Nephron (organoid): ENCODE measurements around the gene ABLIM2.

Experiments
- H3K27ac Mint-ChIP-seq, 3 experiments: 2 replicates each; pipeline ENCODE4 v1.8.0; 2020; ENCODE audit warnings: mixed read lengths in 3 of 3, mild to moderate bottlenecking in 2 of 3, moderate library complexity in 1 of 3
- H3K27me3 Mint-ChIP-seq: 2 replicates; pipeline ENCODE4 v1.8.0; 2021; ENCODE audit warnings: low read depth, mild to moderate bottlenecking, moderate library complexity, mixed read lengths
- H3K36me3 Mint-ChIP-seq: 2 replicates; pipeline ENCODE4 v1.8.0; 2020; ENCODE audit warnings: low read depth, mixed read lengths
- H3K4me1 Mint-ChIP-seq: 2 replicates; pipeline ENCODE4 v1.8.0; 2020; ENCODE audit warnings: mixed read lengths
- H3K4me3 Mint-ChIP-seq, 3 experiments: 2 replicates each; pipeline ENCODE4 v1.8.0; 2020; ENCODE audit warnings: mild to moderate bottlenecking in 3 of 3, mixed read lengths in 3 of 3, moderate library complexity in 2 of 3
- H3K9me3 Mint-ChIP-seq: 2 replicates; pipeline ENCODE4 v1.8.0; 2020; ENCODE audit warnings: mixed read lengths
- CTCF ChIP-seq, 3 experiments: fragments of 200-600 bp; sonication (generic); IDR thresholded peaks; one replicate each; pipeline ENCODE4 v1.5.0; 2021; ENCODE audit warnings: antibody characterized with exemption in 3 of 3; ENCODE audit not compliant: unreplicated experiment in 3 of 3

ABLIM2 gene

GRCh38 chr4:8009710-8010511, 148.7 kb downstream of the ABLIM2 start:
- H3K27ac Mint-ChIP-seq: peak overlapping the region; percentile 82 to 91 (median 91)
- H3K9me3 Mint-ChIP-seq: no peaks in the 10 kb centered on the region
- peaks cover 24% of the 10 kb centered on the region for H3K4me1 Mint-ChIP-seq
- peak overlapping the region; percentile 29 to 69 (median 61) for H3K4me3 Mint-ChIP-seq
- no peaks in the 10 kb centered on the region for H3K36me3 Mint-ChIP-seq
- peaks cover 13% of the 10 kb centered on the region for H3K27me3 Mint-ChIP-seq
- TF ChIP-seq CTCF (IDR thresholded peaks at IDR 0.05; ENCODE audit: unreplicated experiment in 3 of 3): no peak

- TF ChIP-seq CTCF (IDR thresholded peaks at IDR 0.05; ENCODE audit: unreplicated experiment in 3 of 3): no peak
- H3K27ac Mint-ChIP-seq: no peak overlapping the region
Measured at GRCh38 chr4:8009097-8009496, 149.5 kb downstream of the ABLIM2 start.

GRCh38 chr4:8008391-8008790, 150.2 kb downstream of the ABLIM2 start:
- no peak overlapping the region for H3K4me3 Mint-ChIP-seq
- no peaks in the 10 kb centered on the region for H3K9me3 Mint-ChIP-seq
- peaks cover 11% of the 10 kb centered on the region for H3K27me3 Mint-ChIP-seq
- no peak overlapping the region for H3K27ac Mint-ChIP-seq
- H3K36me3 Mint-ChIP-seq: no peaks in the 10 kb centered on the region
- peaks cover 24% of the 10 kb centered on the region for H3K4me1 Mint-ChIP-seq
- TF ChIP-seq CTCF (IDR thresholded peaks at IDR 0.05; ENCODE audit: unreplicated experiment in 3 of 3): no peak

More at GRCh38 chr4:8009097-8009496, 149.5 kb downstream of the ABLIM2 start:
- peaks cover 11% of the 10 kb centered on the region for H3K27me3 Mint-ChIP-seq
- no peaks in the 10 kb centered on the region for H3K9me3 Mint-ChIP-seq
- peaks cover 24% of the 10 kb centered on the region for H3K4me1 Mint-ChIP-seq
- no peaks in the 10 kb centered on the region for H3K36me3 Mint-ChIP-seq
- no peak overlapping the region for H3K4me3 Mint-ChIP-seq

- no peak overlapping the region for H3K4me3 Mint-ChIP-seq
- H3K4me1 Mint-ChIP-seq: peaks cover 24% of the 10 kb centered on the region
- H3K27me3 Mint-ChIP-seq: peaks cover 11% of the 10 kb centered on the region
- H3K27ac Mint-ChIP-seq: no peak overlapping the region
- no peaks in the 10 kb centered on the region for H3K9me3 Mint-ChIP-seq
- no peak for TF ChIP-seq CTCF (IDR thresholded peaks at IDR 0.05; ENCODE audit: unreplicated experiment in 3 of 3)
- H3K36me3 Mint-ChIP-seq: no peaks in the 10 kb centered on the region
Measured at GRCh38 chr4:8007581-8007980, 151.0 kb downstream of the ABLIM2 start.

- H3K4me1 Mint-ChIP-seq: peaks cover 24% of the 10 kb centered on the region
- no peaks in the 10 kb centered on the region for H3K9me3 Mint-ChIP-seq
- no peak overlapping the region for H3K4me3 Mint-ChIP-seq
- H3K27ac Mint-ChIP-seq: no peak overlapping the region
- no peak for TF ChIP-seq CTCF (IDR thresholded peaks at IDR 0.05; ENCODE audit: unreplicated experiment in 3 of 3)
- H3K27me3 Mint-ChIP-seq: peaks cover 11% of the 10 kb centered on the region
- no peaks in the 10 kb centered on the region for H3K36me3 Mint-ChIP-seq
Measured at GRCh38 chr4:8006471-8006870, 152.1 kb downstream of the ABLIM2 start.

- no peak overlapping the region for H3K4me3 Mint-ChIP-seq
- peaks cover 21% of the 10 kb centered on the region for H3K4me1 Mint-ChIP-seq
- H3K36me3 Mint-ChIP-seq: no peaks in the 10 kb centered on the region
- no peak overlapping the region for H3K27ac Mint-ChIP-seq
- TF ChIP-seq CTCF (IDR thresholded peaks at IDR 0.05; ENCODE audit: unreplicated experiment in 3 of 3): no peak
- peaks cover 11% of the 10 kb centered on the region for H3K27me3 Mint-ChIP-seq
- no peaks in the 10 kb centered on the region for H3K9me3 Mint-ChIP-seq
Measured at GRCh38 chr4:8005814-8006215, 152.8 kb downstream of the ABLIM2 start.
